Uterus (tissue), 4 donors: Measurements from ENCODE around the gene SCAP. TPM values are rescaled to one million over a fixed set of nuclear protein-coding genes. Genes with fewer than 3 reads are reported as not detected.

ENCODE experiments used
- DNase-seq, 2 donors: peaks; one replicate each; pipeline ENCODE4 v3.0.0-alpha.2; 2019 to 2020
- H3K27ac ChIP-seq, 2 donors: fragments of 200-600 bp; sonication (generic); 1 replicate in 1 of 2; 2 replicates in 1 of 2; pipeline ENCODE4 v1.5.1; 2016 to 2018
- H3K27me3 ChIP-seq, 2 donors: fragments of 200-600 bp; sonication (generic); one replicate each; pipeline ENCODE4 v1.5.1; 2018 to 2019; ENCODE audit warnings: control low read depth in 1 of 2
- H3K36me3 ChIP-seq, 2 donors: fragments of 200-600 bp; sonication (generic); one replicate each; pipeline ENCODE4 v1.5.1; 2019; ENCODE audit warnings: control low read depth in 1 of 2
- H3K4me1 ChIP-seq, 2 donors: fragments of 200-600 bp; sonication (generic); one replicate each; pipeline ENCODE4 v1.5.1; 2018 to 2019; ENCODE audit warnings: control low read depth in 1 of 2
- H3K4me3 ChIP-seq, 2 donors: fragments of 200-600 bp; sonication (generic); 1 replicate in 1 of 2; 2 replicates in 1 of 2; pipeline ENCODE4 v1.5.1; 2018 to 2019; ENCODE audit warnings: mild to moderate bottlenecking in 1 of 2
- H3K9me3 ChIP-seq, 2 donors: fragments of 200-600 bp; sonication (generic); one replicate each; pipeline ENCODE4 v1.5.1; 2019; ENCODE audit warnings: control low read depth in 1 of 2
- CTCF ChIP-seq, 4 experiments: fragments of 200-600 bp in 2 of 4; fragments of 450-650 bp in 2 of 4; sonication (generic) in 2 of 4; IDR thresholded peaks; one replicate each; pipeline ENCODE4 v1.5.1; 2016 to 2019; ENCODE audit warnings: antibody characterized with exemption in 4 of 4, mild to moderate bottlenecking in 2 of 4, moderate library complexity in 1 of 4
- POLR2A ChIP-seq, 2 donors: fragments of 450-650 bp; IDR thresholded peaks; one replicate each; pipeline ENCODE4 v1.6.1; 2016; ENCODE audit warnings: antibody characterized with exemption in 2 of 2, mild to moderate bottlenecking in 1 of 2, moderate library complexity in 1 of 2
- intact Hi-C: fragments of 100-400 bp; cut with DNase I; formaldehyde crosslinking; loops from one replicate; pipeline ENCODE4 v1.15.1; 2023; ENCODE audit warnings: low total_unique reads
- total RNA-seq, 4 donors: library from RNA; depleted of rRNA in 3 of 4; stranded (reverse); fragments of >200 nt in 3 of 4; gene quantifications; one replicate each; pipeline versions ENCODE4 v1.1.0 to v1.2.4, GENCODE V29; 2014 to 2023
- donor health status: DM: yes; HTN: yes; CAD: no.

Gene SCAP
- total RNA-seq, 4 donors from 2014 or later = 28.7 to 93.0 (median 48.3) TPM

GRCh38 chr3:47479826-47480160 lies 4.1 kb upstream of the SCAP start:
- TF ChIP-seq POLR2A (IDR thresholded peaks at IDR 0.05) (no peak), CTCF (IDR thresholded peaks at IDR 0.05) (no peak)
- Histone ChIP-seq H3K36me3 (no peaks in the 10 kb centered on the region), H3K27me3 (no peaks in the 10 kb centered on the region), H3K27ac (no peak overlapping the region), H3K4me3 (no peak overlapping the region), H3K4me1 (peaks cover 0 to 4% of the 10 kb centered on the region in 2 donors), H3K9me3 (no peaks in the 10 kb centered on the region)
- intact Hi-C loops = no loop called here
- DNase-seq = no peak

- peaks cover 4 to 6% of the 10 kb centered on the region in 2 donors for H3K4me1 ChIP-seq
- no peak overlapping the region for H3K4me3 ChIP-seq
- no peaks in the 10 kb centered on the region for H3K27me3 ChIP-seq
- H3K36me3 ChIP-seq = no peaks in the 10 kb centered on the region
- no peak overlapping the region for H3K27ac ChIP-seq
- DNase-seq = no peak
- TF ChIP-seq CTCF (IDR thresholded peaks at IDR 0.05) (no peak), POLR2A (IDR thresholded peaks at IDR 0.05) (no peak)
- intact Hi-C loops = no loop called here
- no peaks in the 10 kb centered on the region for H3K9me3 ChIP-seq
Measured at GRCh38 chr3:47478022-47478421, 2.3 kb upstream of the SCAP start.

GRCh38 chr3:47476644-47477199 lies 981 bp upstream of the SCAP start:
- peaks cover 4 to 6% of the 10 kb centered on the region in 2 donors for H3K4me1 ChIP-seq

GRCh38 chr3:47476330-47476626 lies 537 bp upstream of the SCAP start:
- peak overlapping the region; percentile 79 to 93 for H3K27ac ChIP-seq

More at GRCh38 chr3:47476644-47477199, 981 bp upstream of the SCAP start:
- Histone ChIP-seq H3K4me3 (peak overlapping the region; percentile 50 to 99), H3K36me3 (no peaks in the 10 kb centered on the region), H3K27me3 (no peaks in the 10 kb centered on the region), H3K9me3 (no peaks in the 10 kb centered on the region), H3K27ac (peak overlapping the region; percentile 79 to 93)
- intact Hi-C loops = loop anchor here (2.0 kb wide), 1 partner anchor 56 kb away; no protein-coding TSS in a partner anchor
- no peak for TF ChIP-seq POLR2A (IDR thresholded peaks at IDR 0.05)
- no peak for TF ChIP-seq CTCF (IDR thresholded peaks at IDR 0.05)
- peak in 1 of 2 donors; percentile 18 for DNase-seq

More at GRCh38 chr3:47476330-47476626, 537 bp upstream of the SCAP start:
- H3K9me3 ChIP-seq = no peaks in the 10 kb centered on the region
- no peak for TF ChIP-seq POLR2A (IDR thresholded peaks at IDR 0.05)
- no peak for TF ChIP-seq CTCF (IDR thresholded peaks at IDR 0.05)
- H3K4me3 ChIP-seq = peak overlapping the region; percentile 50 to 99
- intact Hi-C loops = loop anchor here (2.0 kb wide), 1 partner anchor 55 kb away; no protein-coding TSS in a partner anchor
- no peak for DNase-seq
- H3K36me3 ChIP-seq = no peaks in the 10 kb centered on the region
- peaks cover 4 to 6% of the 10 kb centered on the region in 2 donors for H3K4me1 ChIP-seq
- no peaks in the 10 kb centered on the region for H3K27me3 ChIP-seq
